B cell (primary cell): ENCODE data around the gene MSANTD3. TPM values are rescaled to one million over a fixed set of nuclear protein-coding genes. Genes with fewer than 3 reads are reported as not detected.

Experiments
- ATAC-seq: fragments of 200-7000 bp; cut with Tn5 transposase; one replicate; pipeline ENCODE4 v1.10.0; 2021; ENCODE audit warnings: low read depth, mild to moderate bottlenecking, moderate number of reproducible peaks, moderate library complexity
- CTCF ChIA-PET: fragments of 350-600 bp; sonication (Branson Sonifier 250); formaldehyde crosslinking; loops from one replicate; lab custom pipeline; 2021; ENCODE audit warnings: antibody characterized with exemption, inconsistent platforms; lab: Charles Lee
- POLR2A ChIA-PET: fragments of 350-600 bp; sonication (Branson Sonifier 250); formaldehyde crosslinking; loops from one replicate; lab custom pipeline; 2021; ENCODE audit warnings: antibody characterized with exemption; lab: Charles Lee
- DNase-seq: peaks from one replicate; pipeline ENCODE4 v3.0.0; 2013
- H2AFZ ChIP-seq: 2 replicates; pipeline ENCODE4 v1.6.1; 2012; ENCODE audit warnings: mild to moderate bottlenecking, low read depth, low read length; ENCODE audit not compliant: insufficient read depth, poor library complexity, severe bottlenecking
- H3K27ac ChIP-seq, 2 donors: 1 replicate in 1 of 2; 2 replicates in 1 of 2; pipeline ENCODE4 v1.5.1; 2012 to 2013; ENCODE audit warnings: low read length in 2 of 2, mild to moderate bottlenecking in 2 of 2, moderate library complexity in 1 of 2
- H3K27me3 ChIP-seq, 4 experiments: fragments of 200-600 bp in 1 of 4; sonication (generic) in 1 of 4; replicated peaks in 1 of 4; 1 replicate in 2 of 4; 2 replicates in 2 of 4; pipeline versions ENCODE4 v1.6.1 to v1.7.0; 2013 to 2016; ENCODE audit warnings: low read length in 3 of 4, mild to moderate bottlenecking in 2 of 4, mixed read lengths in 1 of 4, moderate library complexity in 1 of 4; ENCODE audit not compliant: insufficient read depth in 4 of 4, control insufficient read depth in 3 of 4; ENCODE audit errors: control extremely low read depth in 1 of 4
- H3K36me3 ChIP-seq, 2 experiments: replicated peaks in 1 of 2; 1 replicate in 1 of 2; 2 replicates in 1 of 2; pipeline versions ENCODE4 v1.6.1 to v1.7.1; 2013; ENCODE audit warnings: low read length in 1 of 2; ENCODE audit not compliant: insufficient read depth in 2 of 2, control insufficient read depth in 1 of 2; ENCODE audit errors: control extremely low read depth in 1 of 2, extremely low read depth in 1 of 2
- H3K4me1 ChIP-seq, 2 donors: fragments of 200-600 bp in 1 of 2; sonication (generic) in 1 of 2; 1 replicate in 1 of 2; 2 replicates in 1 of 2; pipeline versions ENCODE4 v1.5.1 to v1.6.1; 2013 to 2017; ENCODE audit warnings: low read length in 2 of 2; ENCODE audit not compliant: control insufficient read depth in 2 of 2, insufficient read depth in 2 of 2
- H3K4me2 ChIP-seq: replicated peaks from 2 replicates; pipeline ENCODE3; 2012; ENCODE audit warnings: mild to moderate bottlenecking, low read depth, low read length; ENCODE audit not compliant: poor library complexity, severe bottlenecking
- H3K4me3 ChIP-seq, 5 experiments: fragments of 200-600 bp in 1 of 5; sonication (generic) in 1 of 5; 1 replicate in 3 of 5; 2 replicates in 2 of 5; pipeline versions ENCODE4 v1.5.1 to v1.7.0; 2011 to 2016; ENCODE audit warnings: low read length in 4 of 5, mild to moderate bottlenecking in 4 of 5, low read depth in 2 of 5, control low read depth in 1 of 5, moderate library complexity in 1 of 5; ENCODE audit not compliant: insufficient read depth in 1 of 5; ENCODE audit errors: control extremely low read depth in 1 of 5, extremely low read depth in 1 of 5
- H3K79me2 ChIP-seq: fragments of 200-600 bp; sonication (generic); one replicate; pipeline ENCODE4 v1.6.0; 2016; ENCODE audit warnings: low read length; ENCODE audit not compliant: control insufficient read depth, insufficient read depth
- H3K9ac ChIP-seq: fragments of 200-600 bp; sonication (generic); 2 replicates; pipeline ENCODE4 v1.6.1; 2017; ENCODE audit warnings: mild to moderate bottlenecking, low read length, moderate library complexity
- H3K9me3 ChIP-seq, 3 donors: one replicate each; pipeline versions ENCODE4 v1.6.1 to v1.7.1; 2013; ENCODE audit warnings: low read length in 2 of 3; ENCODE audit not compliant: control insufficient read depth in 2 of 3, insufficient read depth in 1 of 3; ENCODE audit errors: control extremely low read depth in 1 of 3
- H4K20me1 ChIP-seq: 2 replicates; pipeline ENCODE4 v1.6.0; 2012; ENCODE audit warnings: mild to moderate bottlenecking, low read length; ENCODE audit not compliant: insufficient read depth, control insufficient read depth, poor library complexity, severe bottlenecking
- H3K27ac Mint-ChIP-seq: one replicate; pipeline ENCODE4 v1.8.0; 2021; ENCODE audit warnings: mixed read lengths
- H3K27me3 Mint-ChIP-seq: one replicate; pipeline ENCODE4 v1.8.0; 2021; ENCODE audit warnings: mixed read lengths
- H3K4me1 Mint-ChIP-seq: one replicate; pipeline ENCODE4 v1.8.0; 2021; ENCODE audit warnings: mixed read lengths
- H3K4me3 Mint-ChIP-seq: one replicate; pipeline ENCODE4 v1.8.0; 2021; ENCODE audit warnings: mixed read lengths
- H3K9me3 Mint-ChIP-seq: one replicate; pipeline ENCODE4 v1.8.0; 2022; ENCODE audit warnings: mixed read lengths; ENCODE audit not compliant: insufficient read depth
- CTCF ChIP-seq: fragments of 200-600 bp; IDR thresholded peaks from one replicate; pipeline ENCODE4 v1.8.0; 2022; ENCODE audit warnings: antibody characterized with exemption, mild to moderate bottlenecking
- EZH2 ChIP-seq: IDR thresholded peaks from 2 replicates; pipeline ENCODE4 v1.6.1; 2012; ENCODE audit warnings: borderline replicate concordance, low read depth, mild to moderate bottlenecking, moderate library complexity, low read length; ENCODE audit not compliant: insufficient read depth, poor library complexity, severe bottlenecking
- WGBS: methylation state at CpG from one replicate; pipeline ENCODE4 v1.1.5; 2013; ENCODE audit warnings: missing lambda C conversion rate; ENCODE audit not compliant: insufficient coverage; 5-methylcytosine and 5-hydroxymethylcytosine counted together
- intact Hi-C: fragments of 100-400 bp; cut with micrococcal nuclease; formaldehyde crosslinking; loops from one replicate; pipeline ENCODE4 v1.10.0; 2022
- polyA plus RNA-seq: library from polyadenylated mRNA; depleted of rRNA; stranded (reverse); fragments of >200 nt; gene quantifications from 2 replicates; pipeline ENCODE4 v1.2.3, GENCODE V29; 2012
- total RNA-seq, 2 donors: library from RNA; stranded (reverse); fragments of 120-200 nt in 1 of 2; gene quantifications; 1 replicate in 1 of 2; 2 replicates in 1 of 2; pipeline versions ENCODE4 v1.2.3 to v1.2.4, GENCODE V29; 2013 to 2022

Gene MSANTD3
- total and polyA plus RNA-seq, 2 donors (not counting 1 experiment from before 2014, with no cell fraction given), result 5.9 to 12.1 TPM

GRCh38 chr9:100465274-100465673, 38.3 kb downstream of the MSANTD3 start:
- intact Hi-C loops, result no loop called here
- no CpG with 5 or more reads among the region's 2 CpGs for WGBS
- Histone ChIP-seq H3K9ac (no peak overlapping the region), H3K4me2 (no peak overlapping the region), H3K4me3 (no peak overlapping the region), H3K9me3 (no peaks in the 10 kb centered on the region), H3K79me2 (no peaks in the 10 kb centered on the region), H3K27me3 (no peaks in the 10 kb centered on the region), H3K4me1 (no peaks in the 10 kb centered on the region), H3K27ac (no peak overlapping the region), H3K36me3 (no peaks in the 10 kb centered on the region), H2AFZ (no peak overlapping the region), H4K20me1 (no peaks in the 10 kb centered on the region)
- ATAC-seq, result no peak
- H3K27ac Mint-ChIP-seq, result no peak overlapping the region
- POLR2A ChIA-PET, result no interaction called here
- no peaks in the 10 kb centered on the region for H3K4me1 Mint-ChIP-seq
- peaks cover 8% of the 10 kb centered on the region for H3K27me3 Mint-ChIP-seq
- CTCF ChIA-PET, result no interaction called here
- H3K9me3 Mint-ChIP-seq, result no peaks in the 10 kb centered on the region
- TF ChIP-seq CTCF, result no peak
- no peak for TF ChIP-seq EZH2
- H3K4me3 Mint-ChIP-seq, result no peak overlapping the region
- no peak for DNase-seq

GRCh38 chr9:100465761-100466160, 38.8 kb downstream of the MSANTD3 start:
- Histone ChIP-seq H3K4me3 (no peak overlapping the region), H2AFZ (no peak overlapping the region), H3K36me3 (no peaks in the 10 kb centered on the region), H3K9me3 (no peaks in the 10 kb centered on the region), H3K27ac (no peak overlapping the region), H3K4me1 (no peaks in the 10 kb centered on the region), H3K27me3 (peaks cover 0 to 4% (median 0%) of the 10 kb centered on the region in 4 experiments), H4K20me1 (no peaks in the 10 kb centered on the region), H3K4me2 (no peak overlapping the region), H3K9ac (no peak overlapping the region), H3K79me2 (no peaks in the 10 kb centered on the region)
- H3K4me1 Mint-ChIP-seq, result no peaks in the 10 kb centered on the region
- ChIA-PET CTCF (no interaction called here), POLR2A (no interaction called here)
- peaks cover 11% of the 10 kb centered on the region for H3K27me3 Mint-ChIP-seq
- DNase-seq (no peak), ATAC-seq (no peak)
- TF ChIP-seq EZH2 (no peak), CTCF (no peak)
- H3K27ac Mint-ChIP-seq, result no peak overlapping the region
- intact Hi-C loops, result no loop called here
- H3K4me3 Mint-ChIP-seq, result no peak overlapping the region
- no peaks in the 10 kb centered on the region for H3K9me3 Mint-ChIP-seq
- no CpG with 5 or more reads among the region's 1 CpG for WGBS
